ENCODE measurements around the gene EVC. TPM values are rescaled to one million over a fixed set of nuclear protein-coding genes. Genes with fewer than 3 reads are reported as not detected.

The EVC gene
- total RNA-seq, 4 donors from 2014 or later, result 23.0 to 54.1 (median 30.0) TPM

- H3K4me1 ChIP-seq, result no peaks in the 10 kb centered on the region
- H3K27ac ChIP-seq, result no peak overlapping the region
- peak; percentile 33 to 56 for DNase-seq (ENCODE audit: low spot score in 2 of 2)
- TF ChIP-seq CTCF (IDR thresholded peaks at IDR 0.05), result no peak
- no peak for TF ChIP-seq POLR2A (IDR thresholded peaks at IDR 0.05)
- peaks cover 50% of the 10 kb centered on the region for H3K36me3 ChIP-seq
- H3K27me3 ChIP-seq, result no peaks in the 10 kb centered on the region
- H3K9me3 ChIP-seq, result no peaks in the 10 kb centered on the region
- no peak overlapping the region for H3K4me3 ChIP-seq
- 92% methylated on average over 11 of the region's 11 CpGs for WGBS
These were observed 87.9 kb downstream of the EVC start for GRCh38 chr4:5798946-5799345.

DNA sequence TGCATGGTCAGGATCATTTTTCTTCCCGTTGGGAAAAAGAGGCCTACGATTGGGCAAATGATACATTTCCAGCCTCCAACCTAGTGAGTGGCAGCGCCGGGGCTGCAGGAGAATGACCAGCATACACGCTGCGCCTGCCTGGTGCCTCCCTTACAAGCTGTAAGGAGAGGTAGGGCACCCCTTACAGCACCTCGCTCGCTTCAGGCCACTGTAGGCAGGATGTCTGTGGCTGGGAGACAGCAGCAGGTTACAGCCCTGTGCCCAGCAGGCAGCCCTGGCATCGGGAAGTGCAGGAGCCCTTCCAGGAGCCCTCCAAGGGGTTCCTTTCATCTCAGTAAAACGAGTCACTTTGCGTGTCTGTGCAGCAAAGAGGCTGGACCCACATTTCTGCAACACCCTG, 88.4 kb downstream of the EVC start:
- Histone ChIP-seq H3K36me3 (peaks cover 55% of the 10 kb centered on the region), H3K4me1 (no peaks in the 10 kb centered on the region), H3K4me3 (no peak overlapping the region), H3K9me3 (no peaks in the 10 kb centered on the region), H3K27me3 (no peaks in the 10 kb centered on the region), H3K27ac (no peak overlapping the region)
- TF ChIP-seq EP300 (IDR thresholded peaks at IDR 0.05) (no peak), POLR2AphosphoS5 (IDR thresholded peaks at IDR 0.05) (no peak), CTCF (IDR thresholded peaks at IDR 0.05) (no peak), POLR2A (IDR thresholded peaks at IDR 0.05) (no peak)
- DNase-seq (ENCODE audit: low spot score in 2 of 2), result peak; percentile 35 to 52
- 90% methylated on average over 10 of the region's 11 CpGs for WGBS

DNA sequence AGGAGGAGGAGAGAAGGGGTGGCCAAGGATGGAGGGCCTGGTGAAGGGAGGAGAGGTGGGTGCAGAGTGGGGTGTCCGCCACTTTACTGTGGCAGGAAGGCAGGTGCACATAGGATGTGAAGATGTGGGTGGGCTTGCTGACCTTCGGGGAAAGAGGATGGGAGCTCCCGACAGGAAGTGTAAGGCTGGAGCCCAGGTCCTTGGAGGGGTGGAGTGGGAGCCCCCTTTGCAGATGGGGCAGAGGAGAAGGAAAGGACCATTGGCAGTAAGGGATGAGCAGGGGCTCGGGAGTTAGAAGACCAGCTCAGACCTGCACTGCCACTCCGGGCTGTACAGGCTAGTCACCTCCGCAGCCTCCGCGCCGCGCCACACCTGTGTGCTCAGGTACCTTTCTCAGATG, 89.5 kb downstream of the EVC start:
- 92% methylated on average over 10 of the region's 10 CpGs for WGBS

GRCh38 chr4:5801696-5802095, 90.7 kb downstream of the EVC start:
- WGBS, result 95% methylated on average over 10 of the region's 13 CpGs
- no peak overlapping the region for H3K4me3 ChIP-seq
- peak in 1 of 2 donors; percentile 41 for DNase-seq (ENCODE audit: low spot score in 2 of 2)
- no peaks in the 10 kb centered on the region for H3K9me3 ChIP-seq
- TF ChIP-seq CTCF (IDR thresholded peaks at IDR 0.05), result no peak
- H3K27me3 ChIP-seq, result no peaks in the 10 kb centered on the region
- no peak overlapping the region for H3K27ac ChIP-seq
- no peaks in the 10 kb centered on the region for H3K4me1 ChIP-seq
- peaks cover 62% of the 10 kb centered on the region for H3K36me3 ChIP-seq

More for the DNA sequence above, 89.5 kb downstream of the EVC start:
- H3K4me3 ChIP-seq, result no peak overlapping the region
- H3K27ac ChIP-seq, result no peak overlapping the region
- no peaks in the 10 kb centered on the region for H3K9me3 ChIP-seq
- no peaks in the 10 kb centered on the region for H3K27me3 ChIP-seq
- peak; percentile 28 to 56 for DNase-seq (ENCODE audit: low spot score in 2 of 2)
- no peak for TF ChIP-seq CTCF (IDR thresholded peaks at IDR 0.05)
- no peak for TF ChIP-seq POLR2A (IDR thresholded peaks at IDR 0.05)
- TF ChIP-seq EP300 (IDR thresholded peaks at IDR 0.05), result no peak
- no peak for TF ChIP-seq POLR2AphosphoS5 (IDR thresholded peaks at IDR 0.05)
- H3K36me3 ChIP-seq, result peaks cover 61% of the 10 kb centered on the region
- no peaks in the 10 kb centered on the region for H3K4me1 ChIP-seq

DNA sequence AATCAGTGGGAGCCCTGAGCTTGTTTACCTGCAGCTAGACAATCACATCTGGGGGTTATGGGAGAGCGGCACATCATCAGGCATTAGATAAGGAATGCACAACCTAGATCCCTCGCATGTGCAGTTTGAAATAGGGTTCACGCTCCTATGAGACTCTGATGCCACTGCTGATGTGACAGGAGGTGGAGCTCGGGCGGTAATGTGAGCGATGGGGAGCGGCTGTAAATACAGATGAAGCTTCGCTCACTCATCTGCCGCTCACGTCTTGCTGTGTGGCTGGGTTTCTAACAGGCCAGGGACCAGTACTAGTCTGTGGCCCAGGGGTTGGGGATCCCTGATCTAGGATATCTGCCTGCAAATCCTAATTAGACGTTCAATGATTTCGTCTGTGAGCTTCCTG, 91.6 kb downstream of the EVC start:
- no peaks in the 10 kb centered on the region for H3K4me1 ChIP-seq
- H3K36me3 ChIP-seq, result peaks cover 62% of the 10 kb centered on the region
- H3K4me3 ChIP-seq, result no peak overlapping the region
- peak in 1 of 2 donors; percentile 5 for DNase-seq (ENCODE audit: low spot score in 2 of 2)
- 98% methylated on average over 12 of the region's 12 CpGs for WGBS
- H3K27me3 ChIP-seq, result no peaks in the 10 kb centered on the region
- H3K9me3 ChIP-seq, result no peaks in the 10 kb centered on the region
- no peak for TF ChIP-seq EP300 (IDR thresholded peaks at IDR 0.05)
- no peak overlapping the region for H3K27ac ChIP-seq

GRCh38 chr4:5804656-5805055, 93.7 kb downstream of the EVC start:
- H3K4me3 ChIP-seq, result no peak overlapping the region
- H3K27ac ChIP-seq, result no peak overlapping the region
- H3K36me3 ChIP-seq, result peaks cover 71% of the 10 kb centered on the region
- peak in 1 of 2 donors; percentile 33 for DNase-seq (ENCODE audit: low spot score in 2 of 2)
- no peaks in the 10 kb centered on the region for H3K27me3 ChIP-seq
- H3K9me3 ChIP-seq, result no peaks in the 10 kb centered on the region
- no peaks in the 10 kb centered on the region for H3K4me1 ChIP-seq
- WGBS, result 96% methylated on average over 14 of the region's 14 CpGs
- TF ChIP-seq CTCF (IDR thresholded peaks at IDR 0.05) (no peak), POLR2A (IDR thresholded peaks at IDR 0.05) (no peak), EP300 (IDR thresholded peaks at IDR 0.05) (no peak), POLR2AphosphoS5 (IDR thresholded peaks at IDR 0.05) (no peak)

Measured in suprapubic skin (tissue), 4 donors.